ENCODE data around the gene KCNK17. TPM values are rescaled to one million over a fixed set of nuclear protein-coding genes. Genes with fewer than 3 reads are reported as not detected.

Gene KCNK17
- total RNA-seq, 2 experiments from 2014 or later = not detected

GRCh38 chr6:39276379-39276995, 37.7 kb downstream of the KCNK17 start:
- no peak for TF ChIP-seq EZH2phosphoT487 (IDR thresholded peaks at IDR 0.05; ENCODE audit: borderline replicate concordance, low read depth, low read length)
- no peak for TF ChIP-seq CTCF (conservative IDR thresholded peaks at IDR 0.05; ENCODE audit: low read length)

GRCh38 chr6:39274903-39275302, 39.3 kb downstream of the KCNK17 start:
- Histone ChIP-seq H3K4me3 (ENCODE audit: low read depth, low read length, poor library complexity, severe bottlenecking) (no peak overlapping the region), H4K20me1 (ENCODE audit: insufficient read depth, low read length) (no peaks in the 10 kb centered on the region), H3K9me3 (ENCODE audit: low read length) (no peaks in the 10 kb centered on the region), H3K4me1 (ENCODE audit: insufficient read depth, low read length, poor library complexity, severe bottlenecking) (no peaks in the 10 kb centered on the region), H3K79me2 (ENCODE audit: insufficient read depth, low read depth, low read length) (no peaks in the 10 kb centered on the region), H3K36me3 (ENCODE audit: insufficient read depth, low read length) (no peaks in the 10 kb centered on the region), H3K4me2 (ENCODE audit: low read length) (no peak overlapping the region), H3K9me2 (ENCODE audit: insufficient read depth, low read length) (no peaks in the 10 kb centered on the region), H2AFZ (ENCODE audit: low read length) (no peak overlapping the region), H3K27ac (ENCODE audit: low read depth, low read length, poor library complexity, severe bottlenecking) (no peak overlapping the region)
- ChIA-PET CTCF (ENCODE audit: unreplicated experiment) (no interaction called here), POLR2A (no interaction called here)
- BruUV-seq (replicated peaks) = no TSS peak
- no peak for TF ChIP-seq EZH2phosphoT487 (IDR thresholded peaks at IDR 0.05; ENCODE audit: borderline replicate concordance, low read depth, low read length)
- no peak for TF ChIP-seq CTCF (conservative IDR thresholded peaks at IDR 0.05; ENCODE audit: low read length)
- DNase-seq (ENCODE audit: low spot score) = no peak
- intact Hi-C loops (cut with micrococcal nuclease; ENCODE audit: unreplicated experiment) = no loop called here

More at GRCh38 chr6:39276379-39276995, 37.7 kb downstream of the KCNK17 start:
- Histone ChIP-seq H2AFZ (ENCODE audit: low read length) (no peak overlapping the region), H3K27ac (ENCODE audit: low read depth, low read length, poor library complexity, severe bottlenecking) (no peak overlapping the region), H3K4me2 (ENCODE audit: low read length) (no peak overlapping the region), H3K4me1 (ENCODE audit: insufficient read depth, low read length, poor library complexity, severe bottlenecking) (no peaks in the 10 kb centered on the region), H3K4me3 (ENCODE audit: low read depth, low read length, poor library complexity, severe bottlenecking) (no peak overlapping the region), H3K36me3 (ENCODE audit: insufficient read depth, low read length) (no peaks in the 10 kb centered on the region), H3K9me2 (ENCODE audit: insufficient read depth, low read length) (no peaks in the 10 kb centered on the region), H3K79me2 (ENCODE audit: insufficient read depth, low read depth, low read length) (no peaks in the 10 kb centered on the region), H4K20me1 (ENCODE audit: insufficient read depth, low read length) (no peaks in the 10 kb centered on the region), H3K9me3 (ENCODE audit: low read length) (no peaks in the 10 kb centered on the region)
- DNase-seq (ENCODE audit: low spot score) = no peak
- intact Hi-C loops (cut with micrococcal nuclease; ENCODE audit: unreplicated experiment) = no loop called here
- no TSS peak for BruUV-seq (replicated peaks)
- ChIA-PET CTCF (ENCODE audit: unreplicated experiment) (no interaction called here), POLR2A (no interaction called here)

DNA sequence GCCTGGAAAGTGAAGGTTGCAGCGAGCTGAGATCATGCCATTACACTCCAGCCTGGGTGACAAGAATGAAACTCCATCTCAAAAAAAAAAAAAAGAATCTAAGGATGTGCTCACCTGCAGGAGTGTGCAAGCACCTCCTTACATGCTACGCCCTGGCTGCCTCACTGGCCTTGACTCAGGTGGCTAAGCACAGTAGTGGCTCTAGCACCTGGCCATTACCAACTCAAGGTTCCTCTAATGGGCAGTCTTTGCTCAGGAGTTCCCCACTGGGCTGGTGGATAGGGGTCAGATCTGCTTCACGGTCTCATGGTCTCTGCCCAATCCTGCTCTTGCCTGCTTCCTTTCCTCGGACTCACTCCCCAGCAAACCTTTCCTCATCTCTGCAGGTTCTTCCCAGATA, 39.7 kb downstream of the KCNK17 start:
- intact Hi-C loops (cut with micrococcal nuclease; ENCODE audit: unreplicated experiment) = no loop called here
- DNase-seq (ENCODE audit: low spot score) = no peak
- no peaks in the 10 kb centered on the region for H4K20me1 ChIP-seq (ENCODE audit: insufficient read depth, low read length)
- POLR2A ChIA-PET = no interaction called here
- no peaks in the 10 kb centered on the region for H3K9me2 ChIP-seq (ENCODE audit: insufficient read depth, low read length)
- no TSS peak for BruUV-seq (replicated peaks)
- H3K79me2 ChIP-seq (ENCODE audit: insufficient read depth, low read depth, low read length) = no peaks in the 10 kb centered on the region
- no peaks in the 10 kb centered on the region for H3K4me1 ChIP-seq (ENCODE audit: insufficient read depth, low read length, poor library complexity, severe bottlenecking)
- TF ChIP-seq CTCF (conservative IDR thresholded peaks at IDR 0.05; ENCODE audit: low read length) (no peak), EZH2phosphoT487 (IDR thresholded peaks at IDR 0.05; ENCODE audit: borderline replicate concordance, low read depth, low read length) (no peak)
- CTCF ChIA-PET (ENCODE audit: unreplicated experiment) = no interaction called here
- no peaks in the 10 kb centered on the region for H3K36me3 ChIP-seq (ENCODE audit: insufficient read depth, low read length)
- no peak overlapping the region for H3K27ac ChIP-seq (ENCODE audit: low read depth, low read length, poor library complexity, severe bottlenecking)
- H3K4me3 ChIP-seq (ENCODE audit: low read depth, low read length, poor library complexity, severe bottlenecking) = no peak overlapping the region
- H2AFZ ChIP-seq (ENCODE audit: low read length) = no peak overlapping the region
- H3K9me3 ChIP-seq (ENCODE audit: low read length) = no peaks in the 10 kb centered on the region
- no peak overlapping the region for H3K4me2 ChIP-seq (ENCODE audit: low read length)
